ENCODE data around the gene PRDM1. TPM values are rescaled to one million over a fixed set of nuclear protein-coding genes. Genes with fewer than 3 reads are reported as not detected.
"Not testable (repeated sequence)": the region's sequence is repeated elsewhere in the genome, so short reads cannot be mapped to it uniquely, and the experiment has no call there.

The PRDM1 gene
- total RNA-seq, 1 donor from 2014 or later: 15.9 TPM

GRCh38 chr6:106149472-106150069, 63.4 kb downstream of the PRDM1 start:
- intact Hi-C loops (cut with DNase I): no loop called here
- ATAC-seq (no peak), DNase-seq (ENCODE audit: low spot score) (no peak)

DNA sequence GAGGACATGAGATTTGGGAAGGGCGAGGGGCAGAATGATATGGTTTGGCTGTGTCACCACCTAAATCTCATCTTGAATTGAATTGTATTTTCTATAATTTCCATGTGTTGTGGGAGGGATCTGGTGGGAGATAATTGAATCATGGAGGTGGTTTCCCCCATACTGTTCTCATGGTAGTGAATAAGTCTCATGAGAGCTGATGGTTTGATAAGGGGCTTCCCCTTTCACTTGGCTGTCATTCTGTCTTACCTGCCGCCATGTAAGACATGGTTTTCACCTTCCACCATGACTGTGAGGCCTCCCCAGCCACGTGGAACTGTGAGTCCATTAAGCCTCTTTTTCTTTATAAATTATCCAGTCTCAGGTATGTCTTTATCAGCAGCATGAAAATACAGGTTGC, 66.3 kb downstream of the PRDM1 start:
- intact Hi-C loops (cut with DNase I); DNase-seq (ENCODE audit: low spot score); ATAC-seq: not testable (repeated sequence)

DNA sequence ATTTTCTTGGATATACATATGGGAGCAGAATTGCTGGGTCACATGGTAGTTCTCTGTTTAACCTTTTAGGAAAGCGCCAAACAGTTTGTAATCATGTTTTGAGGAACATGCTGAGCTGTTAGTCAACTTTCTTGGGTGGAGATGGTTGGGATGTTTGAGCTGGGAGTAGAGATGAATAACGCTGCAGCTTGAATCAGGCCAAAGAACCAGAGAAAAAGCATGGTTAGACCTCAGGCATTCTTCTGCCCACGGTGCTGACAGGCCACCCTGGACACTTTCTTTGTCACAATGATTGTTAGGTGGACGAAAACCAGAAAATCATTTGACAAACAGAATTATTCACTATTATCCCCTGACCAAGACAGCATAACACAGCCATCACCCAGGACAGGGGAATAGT, 66.8 kb downstream of the PRDM1 start:
- no peak for ATAC-seq
- intact Hi-C loops (cut with DNase I): no loop called here
- DNase-seq (ENCODE audit: low spot score): no peak

- ATAC-seq: no peak
- intact Hi-C loops (cut with DNase I): no loop called here
- DNase-seq (ENCODE audit: low spot score): no peak
These were observed 68.2 kb downstream of the PRDM1 start for GRCh38 chr6:106154326-106154725.

DNA sequence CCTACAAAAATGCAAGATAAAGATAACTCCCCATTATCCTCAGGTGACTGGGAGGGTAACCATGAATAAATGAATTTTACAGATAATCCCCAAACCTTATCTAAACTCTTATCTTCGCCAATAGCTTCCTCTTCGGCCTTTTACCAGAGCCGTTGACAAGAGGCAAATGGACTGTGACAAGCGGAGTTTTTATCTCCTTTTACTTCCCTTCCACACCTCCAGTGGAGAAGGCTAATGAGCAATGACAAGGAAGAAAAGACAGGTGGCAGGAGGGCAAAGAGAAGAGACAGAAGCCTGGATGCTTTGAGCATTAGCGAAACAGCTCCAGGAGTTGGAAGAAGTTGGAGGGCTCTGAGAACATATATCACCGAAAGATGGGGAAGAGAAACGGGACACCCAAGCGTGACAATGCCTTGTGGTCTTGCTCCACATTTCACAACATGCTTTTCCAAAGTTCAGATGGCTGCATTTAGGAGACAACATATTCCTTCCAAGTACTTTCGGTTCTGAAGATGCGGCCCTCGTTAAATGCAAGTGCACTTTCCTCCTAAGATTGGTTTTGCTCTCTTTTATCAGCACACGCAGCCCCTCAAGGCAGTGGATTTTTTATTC, 69.2 kb downstream of the PRDM1 start:
- no peak for ATAC-seq
- intact Hi-C loops (cut with DNase I): no loop called here
- DNase-seq (ENCODE audit: low spot score): no peak

GRCh38 chr6:106156413-106156812, 70.3 kb downstream of the PRDM1 start:
- no peak for DNase-seq (ENCODE audit: low spot score)
- ATAC-seq: no peak
- intact Hi-C loops (cut with DNase I): no loop called here

GRCh38 chr6:106156863-106157262, 70.7 kb downstream of the PRDM1 start:
- DNase-seq (ENCODE audit: low spot score): no peak
- ATAC-seq: peak; percentile 56
- intact Hi-C loops (cut with DNase I): no loop called here

GRCh38 chr6:106158816-106159215, 72.7 kb downstream of the PRDM1 start:
- ATAC-seq (no peak), DNase-seq (ENCODE audit: low spot score) (no peak)
- intact Hi-C loops (cut with DNase I): no loop called here

Other genes starting within 250 kb of the PRDM1 start
- 27.8 TPM for gene ATG5, start 239.4 kb downstream of the PRDM1 start, total RNA-seq